Trophoblast cell (in vitro differentiated cells and primary cell): ENCODE results near the gene F3.
"Not testable (repeated sequence)": the region's sequence is repeated elsewhere in the genome, so short reads cannot be mapped to it uniquely, and the experiment has no call there.

Experiments used
- DNase-seq, 2 donors: peaks; one replicate each; pipeline ENCODE4 v3.0.0-alpha.2; 2016
- H2AFZ ChIP-seq: 2 replicates; pipeline ENCODE4 v1.6.1; 2013; ENCODE audit warnings: low read length, moderate library complexity, mild to moderate bottlenecking; ENCODE audit not compliant: insufficient read depth, poor library complexity
- H2AK5ac ChIP-seq: 2 replicates; pipeline ENCODE4 v1.6.1; 2013; ENCODE audit warnings: mild to moderate bottlenecking, low read length
- H2BK120ac ChIP-seq: 2 replicates; pipeline ENCODE4 v1.6.1; 2013; ENCODE audit warnings: low read length, mild to moderate bottlenecking, moderate library complexity; ENCODE audit not compliant: insufficient read depth, poor library complexity
- H2BK12ac ChIP-seq: 2 replicates; pipeline ENCODE4 v1.6.1; 2013; ENCODE audit warnings: mild to moderate bottlenecking, low read length, moderate library complexity
- H2BK5ac ChIP-seq: 2 replicates; pipeline ENCODE4 v1.6.1; 2013; ENCODE audit warnings: low read length, low read depth, moderate library complexity, mild to moderate bottlenecking; ENCODE audit not compliant: poor library complexity
- H3K14ac ChIP-seq: 2 replicates; pipeline ENCODE4 v1.6.1; 2013; ENCODE audit warnings: mild to moderate bottlenecking, low read length
- H3K18ac ChIP-seq: 2 replicates; pipeline ENCODE4 v1.6.1; 2013; ENCODE audit warnings: mild to moderate bottlenecking, low read length
- H3K23ac ChIP-seq: 2 replicates; pipeline ENCODE4 v1.6.1; 2013; ENCODE audit warnings: low read length
- H3K27ac ChIP-seq: 2 replicates; pipeline ENCODE4 v1.5.1; 2013; ENCODE audit warnings: low read depth, mild to moderate bottlenecking, inconsistent platforms, low read length, moderate library complexity
- H3K27me3 ChIP-seq: 2 replicates; pipeline ENCODE4 v1.6.1; 2013; ENCODE audit warnings: inconsistent platforms, mild to moderate bottlenecking, low read length, moderate library complexity; ENCODE audit not compliant: insufficient read depth
- H3K36me3 ChIP-seq, 2 experiments: 1 replicate in 1 of 2; 2 replicates in 1 of 2; pipeline ENCODE4 v1.6.1; 2013; ENCODE audit warnings: low read length in 2 of 2, mild to moderate bottlenecking in 2 of 2, moderate library complexity in 1 of 2; ENCODE audit not compliant: insufficient read depth in 2 of 2, control insufficient read depth in 1 of 2
- H3K4ac ChIP-seq: 2 replicates; pipeline ENCODE4 v1.6.1; 2013; ENCODE audit warnings: low read depth, mild to moderate bottlenecking, low read length, moderate library complexity
- H3K4me1 ChIP-seq, 2 experiments: 1 replicate in 1 of 2; 2 replicates in 1 of 2; pipeline ENCODE4 v1.6.1; 2013; ENCODE audit warnings: low read length in 2 of 2, mild to moderate bottlenecking in 2 of 2, moderate library complexity in 1 of 2; ENCODE audit not compliant: insufficient read depth in 2 of 2, control insufficient read depth in 1 of 2
- H3K4me2 ChIP-seq: 2 replicates; pipeline ENCODE4 v1.6.1; 2013; ENCODE audit warnings: inconsistent platforms, mild to moderate bottlenecking, low read length, moderate library complexity
- H3K4me3 ChIP-seq: 2 replicates; pipeline ENCODE4 v1.5.1; 2013; ENCODE audit warnings: mild to moderate bottlenecking, low read depth, low read length, inconsistent platforms
- H3K79me1 ChIP-seq: one replicate; pipeline ENCODE4 v1.6.1; 2013; ENCODE audit warnings: low read length
- H3K79me2 ChIP-seq: 2 replicates; pipeline ENCODE4 v1.6.1; 2013; ENCODE audit warnings: low read length, mild to moderate bottlenecking; ENCODE audit not compliant: control insufficient read depth, insufficient read depth, poor library complexity
- H3K9ac ChIP-seq: 2 replicates; pipeline ENCODE4 v1.6.1; 2013; ENCODE audit warnings: mild to moderate bottlenecking, low read length
- H3K9me3 ChIP-seq: 2 replicates; pipeline ENCODE4 v1.6.1; 2013; ENCODE audit warnings: low read depth, mild to moderate bottlenecking, control low read depth, inconsistent platforms, low read length; ENCODE audit not compliant: insufficient read depth
- H4K12ac ChIP-seq: 2 replicates; pipeline ENCODE4 v1.6.1; 2013; ENCODE audit warnings: low read depth, mild to moderate bottlenecking, low read length, moderate library complexity
- H4K8ac ChIP-seq: 2 replicates; pipeline ENCODE4 v1.6.1; 2013; ENCODE audit warnings: low read depth, mild to moderate bottlenecking, low read length, moderate library complexity
- H4K91ac ChIP-seq: one replicate; pipeline ENCODE4 v1.6.1; 2013; ENCODE audit warnings: low read depth, mild to moderate bottlenecking, low read length, moderate library complexity
- WGBS: extraction: QIAGEN DNeasy Blood & Tissue Kit; methylation state at CpG from one replicate; pipeline ENCODE4 v1.1.7; 2013; ENCODE audit warnings: missing lambda C conversion rate; ENCODE audit not compliant: insufficient read length, insufficient coverage; ENCODE audit errors: extremely low coverage; 5-methylcytosine and 5-hydroxymethylcytosine counted together

Gene F3

DNA sequence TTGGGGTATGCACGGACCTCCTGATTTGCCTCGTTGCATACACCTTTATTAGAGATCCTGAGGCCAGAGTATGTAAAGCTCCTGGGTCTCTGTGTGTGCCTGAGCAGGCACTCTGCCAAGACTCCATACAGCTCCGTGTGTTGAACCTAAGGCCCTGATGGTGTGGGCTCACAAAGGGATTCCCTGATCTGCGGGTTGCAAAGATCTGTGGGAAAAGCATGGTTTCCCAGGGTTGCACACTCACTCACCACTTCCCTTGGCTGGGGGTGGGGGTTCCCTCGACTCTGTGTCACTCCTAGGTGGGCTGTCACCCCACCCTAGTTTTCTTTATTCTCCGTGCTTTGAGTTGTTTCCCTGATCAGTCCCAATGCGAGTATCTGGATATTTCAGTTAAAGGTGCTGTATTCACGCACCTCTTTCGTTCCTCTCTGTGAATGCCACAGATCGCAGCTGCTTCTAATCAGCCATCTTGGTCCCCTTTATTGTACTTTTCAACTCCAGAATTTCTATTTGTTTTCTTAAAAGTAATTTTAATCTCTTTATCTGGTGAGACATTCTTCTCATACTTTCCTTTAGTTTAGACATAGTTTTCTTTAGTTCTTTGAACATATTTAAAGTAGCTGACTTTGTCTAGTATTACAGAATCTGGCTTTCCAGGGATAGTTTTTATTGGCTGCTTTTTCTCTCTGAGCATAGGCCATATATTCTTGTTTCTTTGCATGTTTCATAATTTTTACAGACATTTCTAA is 39.0 kb upstream of the F3 start:
- Histone ChIP-seq H3K36me3 (no peaks in the 10 kb centered on the region), H4K8ac (peak overlapping the region; percentile 70), H3K79me1 (peaks cover 20% of the 10 kb centered on the region), H2BK120ac (peak overlapping the region; percentile 50), H3K14ac (peak overlapping the region; percentile 82), H3K4me1 (peaks cover 13 to 15% of the 10 kb centered on the region in 2 experiments), H2AK5ac (peak overlapping the region; percentile 31), H3K27ac (peak overlapping the region; percentile 95), H3K9ac (peak overlapping the region; percentile 68), H3K9me3 (peaks cover 3% of the 10 kb centered on the region), H3K4ac (peak overlapping the region; percentile 68), H2BK5ac (peak overlapping the region; percentile 91), H3K4me2 (no peak overlapping the region), H2AFZ (peak overlapping the region; percentile 31), H3K4me3 (no peak overlapping the region), H3K79me2 (peaks cover 3% of the 10 kb centered on the region), H4K91ac (peak overlapping the region; percentile 92), H3K23ac (no peak overlapping the region), H3K18ac (peak overlapping the region; percentile 71), H4K12ac (no peak overlapping the region), H3K27me3 (no peaks in the 10 kb centered on the region), H2BK12ac (peak overlapping the region; percentile 84)
- DNase-seq = peak; percentile 62 to 70
- WGBS = no CpG with 5 or more reads among the region's 10 CpGs

DNA sequence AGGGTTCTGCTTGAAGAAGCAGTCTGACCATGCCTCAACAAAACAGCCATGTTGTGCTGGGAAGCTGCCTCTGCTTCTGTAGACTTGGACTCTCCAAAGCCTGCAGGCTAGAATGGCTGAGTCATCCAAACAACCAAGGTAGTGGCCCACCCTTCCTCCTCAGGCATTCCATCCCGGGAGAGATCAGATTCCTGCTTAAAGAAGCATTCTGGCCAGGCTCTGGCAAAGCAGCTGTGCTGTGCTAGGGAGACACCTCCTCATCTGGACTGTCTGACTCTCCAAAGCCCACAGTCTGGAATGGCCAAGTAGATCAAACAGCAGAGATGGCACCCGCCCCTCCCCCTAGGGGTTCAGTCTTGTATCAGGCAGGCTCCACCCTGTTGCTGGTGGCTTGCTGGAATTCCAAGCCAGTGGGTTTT is 38.3 kb upstream of the F3 start:
- Histone ChIP-seq H3K18ac (peak overlapping the region; percentile 60), H3K23ac (no peak overlapping the region), H3K79me1 (peaks cover 20% of the 10 kb centered on the region), H2BK12ac (peak overlapping the region; percentile 84), H2AK5ac (peak overlapping the region; percentile 69), H3K14ac (peak overlapping the region; percentile 69), H2AFZ (peak overlapping the region; percentile 12), H3K4me2 (no peak overlapping the region), H3K9ac (no peak overlapping the region), H3K27ac (peak overlapping the region; percentile 95), H3K4ac (peak overlapping the region; percentile 75), H3K4me3 (no peak overlapping the region), H2BK120ac (peak overlapping the region; percentile 96), H3K4me1 (peaks cover 13 to 15% of the 10 kb centered on the region in 2 experiments), H4K12ac (peak overlapping the region; percentile 71), H2BK5ac (peak overlapping the region; percentile 91), H3K9me3 (peaks cover 3% of the 10 kb centered on the region), H4K8ac (peak overlapping the region; percentile 83), H3K36me3 (no peaks in the 10 kb centered on the region), H3K79me2 (peaks cover 3% of the 10 kb centered on the region), H3K27me3 (no peaks in the 10 kb centered on the region), H4K91ac (peak overlapping the region; percentile 97)
- no CpG with 5 or more reads among the region's 2 CpGs for WGBS
- peak; percentile 96 to 97 for DNase-seq

DNA sequence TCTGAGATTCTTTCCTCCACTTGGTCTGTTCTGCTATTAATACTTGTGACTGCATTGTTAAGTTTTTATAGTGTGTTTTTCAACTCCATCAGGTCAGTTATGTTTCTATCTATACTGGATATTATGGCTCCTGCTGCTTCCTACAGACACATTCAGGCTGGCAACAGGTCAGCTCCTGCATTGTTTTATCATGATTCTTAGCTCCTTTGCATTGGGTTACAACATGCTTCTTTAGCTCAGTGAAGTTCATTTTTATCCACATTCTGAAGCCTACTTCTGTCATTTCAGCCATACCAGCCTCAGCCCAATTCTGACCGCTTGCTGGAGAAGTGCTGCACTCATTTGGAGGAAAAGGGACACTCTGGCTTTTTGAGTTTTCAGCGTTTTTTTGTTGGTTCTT is 37.3 kb upstream of the F3 start:
- Histone ChIP-seq H3K36me3 (no peaks in the 10 kb centered on the region), H3K23ac (no peak overlapping the region), H4K91ac (peak overlapping the region; percentile 97), H3K79me2 (peaks cover 3% of the 10 kb centered on the region), H2BK5ac (peak overlapping the region; percentile 44), H3K27me3 (no peaks in the 10 kb centered on the region), H3K4me1 (peaks cover 13 to 15% of the 10 kb centered on the region in 2 experiments), H3K79me1 (peaks cover 20% of the 10 kb centered on the region), H3K4me3 (no peak overlapping the region), H3K18ac (no peak overlapping the region), H3K9ac (no peak overlapping the region), H3K9me3 (peaks cover 3% of the 10 kb centered on the region), H2AK5ac (no peak overlapping the region), H3K27ac (no peak overlapping the region), H2BK120ac (no peak overlapping the region), H4K8ac (no peak overlapping the region), H2AFZ (no peak overlapping the region), H3K14ac (no peak overlapping the region), H2BK12ac (no peak overlapping the region), H4K12ac (no peak overlapping the region), H3K4me2 (no peak overlapping the region), H3K4ac (no peak overlapping the region)
- DNase-seq = peak; percentile 26 to 68
- WGBS = no CpG with 5 or more reads among the region's 2 CpGs

DNA sequence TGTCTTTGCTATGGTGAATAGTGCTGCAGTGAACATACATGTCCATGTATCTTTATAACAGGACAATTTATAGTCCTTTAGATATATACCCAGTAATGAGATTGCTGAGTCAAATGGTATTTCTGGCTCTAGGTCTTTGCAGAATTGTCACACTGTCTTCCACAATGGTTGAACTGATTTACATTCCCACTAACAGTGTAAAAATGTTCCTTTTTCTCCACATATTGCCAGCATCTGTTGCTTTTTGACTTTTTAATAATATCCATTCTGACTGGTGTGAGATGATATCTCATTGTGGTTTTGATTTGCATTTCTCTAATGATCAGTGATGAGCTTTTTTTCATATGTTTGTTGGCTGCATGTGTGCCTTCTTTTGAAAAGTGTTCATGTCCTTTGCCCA is 32.4 kb upstream of the F3 start:
- H4K12ac ChIP-seq, H4K91ac ChIP-seq, H3K4me1 ChIP-seq, H3K4me2 ChIP-seq, H4K8ac ChIP-seq, H2BK5ac ChIP-seq, H3K18ac ChIP-seq, H3K27ac ChIP-seq, H3K79me1 ChIP-seq, H3K4ac ChIP-seq, H2AFZ ChIP-seq, H3K23ac ChIP-seq, H3K36me3 ChIP-seq, H2AK5ac ChIP-seq, H3K27me3 ChIP-seq, H2BK120ac ChIP-seq, H3K79me2 ChIP-seq, H3K4me3 ChIP-seq, H3K14ac ChIP-seq, H3K9me3 ChIP-seq, DNase-seq, H2BK12ac ChIP-seq, H3K9ac ChIP-seq: not testable (repeated sequence)
